GM23338 (cell line): ENCODE measurements around the gene ESYT2. TPM values are rescaled to one million over a fixed set of nuclear protein-coding genes. Genes with fewer than 3 reads are reported as not detected.

Experiments
- ATAC-seq: fragments of 200-7000 bp; cut with Tn5 transposase; 3 replicates; pipeline ENCODE4 v1.9.1; 2020
- DNase-seq: peaks from one replicate; pipeline ENCODE4 v3.0.0-alpha.2; 2015; ENCODE audit warnings: low spot score
- H2AFZ ChIP-seq: fragments of 200-600 bp; sonication (generic); 2 replicates; pipeline ENCODE4 v1.8.0; 2016; ENCODE audit warnings: antibody characterized with exemption, mild to moderate bottlenecking, moderate library complexity
- H3F3A ChIP-seq: fragments of 200-600 bp; sonication (generic); replicated peaks from 2 replicates; pipeline ENCODE4 v1.8.0; 2017; ENCODE audit warnings: antibody characterized with exemption, mixed run types, low read depth
- H3K27ac ChIP-seq: fragments of 200-600 bp; sonication (generic); 2 replicates; pipeline ENCODE4 v1.6.1; 2016; ENCODE audit warnings: low read depth
- H3K27me3 ChIP-seq: fragments of 200-600 bp; sonication (generic); 2 replicates; pipeline ENCODE4 v1.8.0; 2016; ENCODE audit warnings: mild to moderate bottlenecking, mixed run types, moderate library complexity; ENCODE audit not compliant: insufficient read depth
- H3K36me3 ChIP-seq: fragments of 200-600 bp; sonication (generic); 2 replicates; pipeline ENCODE4 v1.8.0; 2016; ENCODE audit warnings: mild to moderate bottlenecking; ENCODE audit not compliant: insufficient read depth
- H3K4me1 ChIP-seq: fragments of 200-600 bp; sonication (generic); 2 replicates; pipeline ENCODE4 v1.8.0; 2016; ENCODE audit warnings: mild to moderate bottlenecking, moderate library complexity; ENCODE audit not compliant: insufficient read depth
- H3K4me2 ChIP-seq: fragments of 200-600 bp; sonication (generic); 2 replicates; pipeline ENCODE4 v1.7.1; 2017; ENCODE audit warnings: mixed run types
- H3K4me3 ChIP-seq: fragments of 200-600 bp; sonication (generic); 2 replicates; pipeline ENCODE4 v1.6.1; 2016; ENCODE audit warnings: mixed run types
- H3K79me2 ChIP-seq: fragments of 200-600 bp; sonication (generic); replicated peaks from 2 replicates; pipeline ENCODE4 v1.8.0; 2017; ENCODE audit warnings: mild to moderate bottlenecking; ENCODE audit not compliant: insufficient read depth
- H3K9me2 ChIP-seq: fragments of 200-600 bp; sonication (generic); 2 replicates; pipeline ENCODE4 v1.8.0; 2017; ENCODE audit not compliant: insufficient read depth
- H4K20me1 ChIP-seq: fragments of 200-600 bp; sonication (generic); replicated peaks from 2 replicates; pipeline ENCODE4 v1.8.0; 2017; ENCODE audit warnings: mild to moderate bottlenecking; ENCODE audit not compliant: insufficient read depth
- H3K27ac Mint-ChIP-seq: 2 replicates; pipeline ENCODE4 v1.8.0; 2020; ENCODE audit warnings: inconsistent platforms, mild to moderate bottlenecking, moderate library complexity, mixed read lengths
- H3K27me3 Mint-ChIP-seq: 3 replicates; pipeline ENCODE4 v1.8.0; 2022; ENCODE audit warnings: low read depth, mild to moderate bottlenecking, moderate library complexity, mixed read lengths, inconsistent platforms; ENCODE audit not compliant: insufficient read depth, poor library complexity
- H3K36me3 Mint-ChIP-seq: 3 replicates; pipeline ENCODE4 v1.8.0; 2021; ENCODE audit warnings: low read depth, mild to moderate bottlenecking, inconsistent platforms, moderate library complexity, mixed read lengths
- H3K4me1 Mint-ChIP-seq: 3 replicates; pipeline ENCODE4 v1.8.0; 2020; ENCODE audit warnings: mild to moderate bottlenecking, inconsistent platforms, mixed read lengths
- H3K4me3 Mint-ChIP-seq: 3 replicates; pipeline ENCODE4 v1.8.0; 2021; ENCODE audit warnings: moderate library complexity, mild to moderate bottlenecking, inconsistent platforms, mixed read lengths
- H3K9me3 Mint-ChIP-seq: 3 replicates; pipeline ENCODE4 v1.8.0; 2020; ENCODE audit warnings: moderate library complexity, mild to moderate bottlenecking, inconsistent platforms, mixed read lengths
- CREB1 ChIP-seq: fragments of 250-450 bp; sonication (Bioruptor Pico); IDR thresholded peaks from 2 replicates; pipeline ENCODE4 v1.5.0; 2020; ENCODE audit warnings: low read depth, mild to moderate bottlenecking, moderate library complexity
- CTCF ChIP-seq, 2 experiments: fragments of 200-600 bp in 1 of 2; sonication (generic) in 1 of 2; conservative IDR thresholded peaks; 2 replicates each; pipeline versions ENCODE4 v1.5.1 to v1.6.1; 2016 to 2017; ENCODE audit warnings: antibody characterized with exemption in 2 of 2, low read depth in 2 of 2, mild to moderate bottlenecking in 2 of 2, moderate library complexity in 1 of 2
- EZH2 ChIP-seq: fragments of 200-600 bp; sonication (generic); IDR thresholded peaks from one replicate; pipeline ENCODE4 v1.8.0; 2017; ENCODE audit warnings: antibody characterized with exemption, mild to moderate bottlenecking, low read depth; ENCODE audit not compliant: unreplicated experiment
- EZH2phosphoT487 ChIP-seq: fragments of 200-600 bp; sonication (generic); IDR thresholded peaks from one replicate; pipeline ENCODE4 v1.8.1; 2018; ENCODE audit warnings: antibody characterized with exemption; ENCODE audit not compliant: unreplicated experiment
- JUNB ChIP-seq: IDR thresholded peaks from one replicate; pipeline ENCODE4 v1.6.1; 2016; ENCODE audit warnings: antibody characterized with exemption; ENCODE audit not compliant: unreplicated experiment
- NANOG ChIP-seq: IDR thresholded peaks from 2 replicates; pipeline ENCODE4 v1.6.1; 2016; ENCODE audit warnings: antibody characterized with exemption, borderline replicate concordance
- POLR2AphosphoS5 ChIP-seq: IDR thresholded peaks from 2 replicates; pipeline ENCODE4 v1.6.1; 2016; ENCODE audit warnings: antibody characterized with exemption, low read depth
- REST ChIP-seq: IDR thresholded peaks from one replicate; pipeline ENCODE4 v1.6.1; 2018; ENCODE audit warnings: antibody characterized with exemption; ENCODE audit not compliant: unreplicated experiment
- STAT1 ChIP-seq: IDR thresholded peaks from one replicate; pipeline ENCODE4 v1.6.1; 2016; ENCODE audit warnings: antibody characterized with exemption; ENCODE audit not compliant: unreplicated experiment
- ZNF114 ChIP-seq: fragments of 250-450 bp; sonication (Bioruptor Pico); IDR thresholded peaks from 2 replicates; pipeline ENCODE4 v1.5.0; 2020; ENCODE audit warnings: mild to moderate bottlenecking, moderate library complexity
- ZNF331 ChIP-seq: fragments of 250-450 bp; sonication (Bioruptor Pico); IDR thresholded peaks from 2 replicates; pipeline ENCODE4 v1.5.0; 2020; ENCODE audit warnings: low read depth, mild to moderate bottlenecking, moderate library complexity
- polyA plus RNA-seq: library from polyadenylated mRNA; unstranded; fragments of >200 nt; fragmentation: Nextera tagmentation; extraction: Ambion mirVana; gene quantifications from 2 replicates; pipeline ENCODE4 v1.2.1, GENCODE V29; 2016
- total RNA-seq: library from RNA; depleted of rRNA; stranded (reverse); fragments of >200 nt; shearing (Covaris generic); gene quantifications from 2 replicates; pipeline ENCODE4 v1.2.3, GENCODE V29; 2014
- TF ChIP-seq, protein P1 (sequence below): IDR thresholded peaks from 2 replicates; pipeline ENCODE4 v1.6.1; 2016; ENCODE audit warnings: antibody characterized with exemption

The ESYT2 gene
- total and polyA plus RNA-seq, 2 experiments from 2014 or later: 9.6 to 52.7 TPM

GRCh38 chr7:158861004-158861787 lies 31.9 kb upstream of the ESYT2 start (continued):
- TF ChIP-seq EZH2: no peak
- TF ChIP-seq POLR2AphosphoS5: no peak
- TF ChIP-seq, protein P1, sequence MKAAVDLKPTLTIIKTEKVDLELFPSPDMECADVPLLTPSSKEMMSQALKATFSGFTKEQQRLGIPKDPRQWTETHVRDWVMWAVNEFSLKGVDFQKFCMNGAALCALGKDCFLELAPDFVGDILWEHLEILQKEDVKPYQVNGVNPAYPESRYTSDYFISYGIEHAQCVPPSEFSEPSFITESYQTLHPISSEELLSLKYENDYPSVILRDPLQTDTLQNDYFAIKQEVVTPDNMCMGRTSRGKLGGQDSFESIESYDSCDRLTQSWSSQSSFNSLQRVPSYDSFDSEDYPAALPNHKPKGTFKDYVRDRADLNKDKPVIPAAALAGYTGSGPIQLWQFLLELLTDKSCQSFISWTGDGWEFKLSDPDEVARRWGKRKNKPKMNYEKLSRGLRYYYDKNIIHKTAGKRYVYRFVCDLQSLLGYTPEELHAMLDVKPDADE: no peak
- TF ChIP-seq STAT1: no peak
- no peak for TF ChIP-seq ZNF114 (CRISPR knock-in tag)
- no peak for TF ChIP-seq CREB1
- no peak for TF ChIP-seq EZH2phosphoT487
- TF ChIP-seq REST: no peak

DNA sequence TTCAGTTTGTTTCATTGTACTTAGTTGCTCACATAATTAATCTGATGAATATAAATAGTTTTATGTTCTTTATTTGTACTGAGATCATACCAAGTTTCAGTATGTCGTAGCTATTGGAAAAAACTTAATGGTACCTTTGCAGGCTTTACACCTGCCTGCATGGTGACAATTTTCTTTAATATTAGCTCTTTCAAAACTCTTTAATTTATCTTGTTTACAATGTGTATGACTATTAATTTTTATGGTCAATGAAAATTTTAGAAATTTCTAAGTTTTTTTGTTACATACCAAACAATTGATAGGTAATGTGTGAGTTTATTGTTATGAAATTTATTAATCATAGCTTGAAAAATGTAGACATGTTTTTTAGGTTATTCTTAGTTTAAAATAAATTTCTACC lies 31.1 kb upstream of the ESYT2 start:
- H3K4me3 Mint-ChIP-seq: peak overlapping the region; percentile 54
- no peak for TF ChIP-seq CTCF (conservative IDR thresholded peaks at IDR 0.05; ENCODE audit: low read depth in 2 of 2)
- no peak for TF ChIP-seq ZNF114 (CRISPR knock-in tag)
- no peak for TF ChIP-seq POLR2AphosphoS5
- no peak for TF ChIP-seq ZNF331 (CRISPR knock-in tag)
- TF ChIP-seq STAT1: no peak
- TF ChIP-seq REST: no peak
- no peak for TF ChIP-seq CREB1
- TF ChIP-seq NANOG: no peak
- no peak for TF ChIP-seq EZH2
- TF ChIP-seq JUNB: no peak
- TF ChIP-seq, protein P1: no peak

More for the DNA sequence above, 31.1 kb upstream of the ESYT2 start:
- H2AFZ ChIP-seq: no peak overlapping the region
- no peaks in the 10 kb centered on the region for H3K9me2 ChIP-seq
- H3K27ac ChIP-seq: no peak overlapping the region
- H3K4me1 ChIP-seq: peaks cover 49% of the 10 kb centered on the region
- H3K79me2 ChIP-seq: peaks cover 41% of the 10 kb centered on the region
- H3K36me3 Mint-ChIP-seq: peaks cover 25% of the 10 kb centered on the region
- peaks cover 5% of the 10 kb centered on the region; the same call in 1 of the 2 replicates for H3K27me3 ChIP-seq
- peaks cover 13% of the 10 kb centered on the region for H3K9me3 Mint-ChIP-seq
- DNase-seq (no peak), ATAC-seq (no peak)
- H3K36me3 ChIP-seq: no peaks in the 10 kb centered on the region
- no peak overlapping the region; the same call in 1 of the 2 replicates for H3K27ac Mint-ChIP-seq
- H3K4me2 ChIP-seq: peak overlapping the region; percentile 62
- peaks cover 17% of the 10 kb centered on the region for H3K27me3 Mint-ChIP-seq
- no peak overlapping the region for H3K4me3 ChIP-seq
- H3F3A ChIP-seq: 0 out of 2 replicates have a peak, but pooled peaks cover 3% of the 10 kb centered on the region
- H4K20me1 ChIP-seq: 0 out of 2 replicates have a peak, but pooled peaks cover 3% of the 10 kb centered on the region
- H3K4me1 Mint-ChIP-seq: peaks cover 57% of the 10 kb centered on the region
